Subcutaneous adipose tissue (tissue), 4 donors: ENCODE results near the gene PLXDC2. TPM values are rescaled to one million over a fixed set of nuclear protein-coding genes. Genes with fewer than 3 reads are reported as not detected.

Experiments
- CTCF ChIP-seq: fragments of 450-650 bp; IDR thresholded peaks from one replicate; pipeline ENCODE4 v1.5.1; 2016; ENCODE audit warnings: low read depth, mild to moderate bottlenecking, control low read depth, antibody characterized with exemption, moderate library complexity
- total RNA-seq, 4 donors: library from RNA; depleted of rRNA; stranded (reverse); fragments of >200 nt; gene quantifications; one replicate each; pipeline ENCODE4 v1.1.0, GENCODE V29; 2016

The PLXDC2 gene
- total RNA-seq, 4 donors from 2014 or later, result 47.7 to 117 (median 84.3) TPM

GRCh38 chr10:19956516-19957032 is 140.3 kb downstream of the PLXDC2 start:
- TF ChIP-seq CTCF, result no peak

GRCh38 chr10:19958787-19959186 is 142.6 kb downstream of the PLXDC2 start:
- TF ChIP-seq CTCF, result no peak

GRCh38 chr10:19961076-19962053 is 145.1 kb downstream of the PLXDC2 start:
- no peak for TF ChIP-seq CTCF

- TF ChIP-seq CTCF, result no peak
These were observed 148.4 kb downstream of the PLXDC2 start for GRCh38 chr10:19964625-19965024.

GRCh38 chr10:19966751-19967150 is 150.5 kb downstream of the PLXDC2 start:
- no peak for TF ChIP-seq CTCF

GRCh38 chr10:19967981-19968380 is 151.7 kb downstream of the PLXDC2 start:
- TF ChIP-seq CTCF, result no peak

- TF ChIP-seq CTCF, result no peak
These were observed 152.5 kb downstream of the PLXDC2 start for GRCh38 chr10:19968745-19969144.
